Loucy (cell line): ENCODE measurements around the gene AKAP1.

Experiments used
- CTCF ChIP-seq: fragments of 200-600 bp; sonication (generic); conservative IDR thresholded peaks from 2 replicates; pipeline ENCODE4 v1.5.1; 2014; ENCODE audit warnings: mild to moderate bottlenecking, antibody characterized with exemption, low read length
- EZH2phosphoT487 ChIP-seq: fragments of 200-600 bp; IDR thresholded peaks from 2 replicates; pipeline ENCODE4 v1.6.1; 2018; ENCODE audit warnings: antibody characterized with exemption, mild to moderate bottlenecking, moderate library complexity, borderline replicate concordance

- TF ChIP-seq CTCF (no peak), EZH2phosphoT487 (no peak)
These were observed 665 bp upstream of the AKAP1 start for GRCh38 chr17:57084361-57084801.
